WTC11 (cell line): ENCODE data around the gene RHBDL1. TPM values are rescaled to one million over a fixed set of nuclear protein-coding genes. Genes with fewer than 3 reads are reported as not detected.
A peak's percentile ranks its signal among the peaks of the same experiment; 100 is the strongest.

Experiments
- ATF3 ChIP-seq: sonication (generic); formaldehyde crosslinking; conservative IDR thresholded peaks from 2 replicates; pipeline ENCODE4 v1.8.1; 2022; ENCODE audit warnings: mild to moderate bottlenecking, missing genetic modification reagents
- CREM ChIP-seq: sonication (generic); formaldehyde crosslinking; IDR thresholded peaks from 2 replicates; pipeline ENCODE4 v1.8.1; 2022; ENCODE audit warnings: mild to moderate bottlenecking, missing genetic modification reagents, moderate library complexity
- E2F1 ChIP-seq: sonication (generic); formaldehyde crosslinking; IDR thresholded peaks from 2 replicates; pipeline ENCODE4 v1.8.0; 2022; ENCODE audit warnings: mild to moderate bottlenecking, missing genetic modification reagents
- E2F5 ChIP-seq: sonication (generic); formaldehyde crosslinking; IDR thresholded peaks from 2 replicates; pipeline ENCODE4 v1.8.1; 2022; ENCODE audit warnings: mild to moderate bottlenecking, moderate library complexity, missing genetic modification reagents
- ERG ChIP-seq: fragments of 250-450 bp; sonication (Bioruptor Pico); IDR thresholded peaks from 2 replicates; pipeline ENCODE4 v1.8.0; 2021; ENCODE audit warnings: mild to moderate bottlenecking
- ETV6 ChIP-seq: sonication (generic); formaldehyde crosslinking; IDR thresholded peaks from 2 replicates; pipeline ENCODE4 v1.8.1; 2022; ENCODE audit warnings: mild to moderate bottlenecking, missing genetic modification reagents
- FOXP1 ChIP-seq: sonication (generic); formaldehyde crosslinking; IDR thresholded peaks from 2 replicates; pipeline ENCODE4 v1.8.0; 2022; ENCODE audit warnings: missing genetic modification reagents, mild to moderate bottlenecking, moderate library complexity, borderline replicate concordance
- HMGXB4 ChIP-seq: sonication (generic); formaldehyde crosslinking; IDR thresholded peaks from 2 replicates; pipeline ENCODE4 v1.8.1; 2023; ENCODE audit warnings: mild to moderate bottlenecking, moderate library complexity, missing genetic modification reagents
- IRF1 ChIP-seq: sonication (generic); formaldehyde crosslinking; IDR thresholded peaks from 2 replicates; pipeline ENCODE4 v1.8.0; 2023; ENCODE audit warnings: missing genetic modification reagents
- MAX ChIP-seq: sonication (generic); formaldehyde crosslinking; IDR thresholded peaks from 2 replicates; pipeline ENCODE4 v1.8.0; 2022; ENCODE audit warnings: mild to moderate bottlenecking, missing genetic modification reagents
- MLX ChIP-seq: sonication (generic); formaldehyde crosslinking; IDR thresholded peaks from 2 replicates; pipeline ENCODE4 v1.8.1; 2023; ENCODE audit warnings: mild to moderate bottlenecking, missing genetic modification reagents, moderate library complexity
- NFYB ChIP-seq: sonication (generic); formaldehyde crosslinking; conservative IDR thresholded peaks from 2 replicates; pipeline ENCODE4 v1.8.0; 2022; ENCODE audit warnings: low read depth, missing genetic modification reagents
- OVOL2 ChIP-seq: fragments of 250-450 bp; sonication (Bioruptor Pico); IDR thresholded peaks from 2 replicates; pipeline ENCODE4 v1.9.0; 2021; ENCODE audit warnings: mild to moderate bottlenecking, borderline replicate concordance
- SMAD3 ChIP-seq: sonication (generic); formaldehyde crosslinking; IDR thresholded peaks from 2 replicates; pipeline ENCODE4 v1.8.0; 2022; ENCODE audit warnings: missing genetic modification reagents, mild to moderate bottlenecking, borderline replicate concordance
- USF2 ChIP-seq: sonication (generic); formaldehyde crosslinking; IDR thresholded peaks from 2 replicates; pipeline ENCODE4 v1.8.1; 2023; ENCODE audit warnings: mild to moderate bottlenecking, missing genetic modification reagents, moderate library complexity
- ZNF263 ChIP-seq: sonication (generic); formaldehyde crosslinking; IDR thresholded peaks from 2 replicates; pipeline ENCODE4 v1.8.1; 2022; ENCODE audit warnings: low read depth, mild to moderate bottlenecking, moderate library complexity, missing genetic modification reagents
- ZNF396 ChIP-seq: fragments of 250-450 bp; sonication (Bioruptor Pico); IDR thresholded peaks from 2 replicates; pipeline ENCODE4 v1.8.0; 2021; ENCODE audit warnings: mild to moderate bottlenecking, moderate library complexity, borderline replicate concordance
- ZNF423 ChIP-seq: fragments of 250-450 bp; sonication (Bioruptor Pico); IDR thresholded peaks from 2 replicates; pipeline ENCODE4 v2.1.2; 2022; ENCODE audit warnings: mild to moderate bottlenecking, moderate library complexity
- total RNA-seq: library from RNA; stranded (reverse); gene quantifications from 3 replicates; pipeline ENCODE4 v1.2.3, GENCODE V29; 2021

The RHBDL1 gene
- total RNA-seq, 1 experiment from 2014 or later: 8.2 TPM

GRCh38 chr16:642189-643049, 33.1 kb upstream of the RHBDL1 start (continued):
- TF ChIP-seq MLX (0 out of 2 replicates have a peak, but pooled peaks have one; percentile 18), ERG (CRISPR knock-in tag) (no peak), ZNF263 (CRISPR knock-in tag) (peak; percentile 9; the same call in 1 of the 2 replicates), ETV6 (CRISPR knock-in tag) (0 out of 2 replicates have a peak, but pooled peaks have one; percentile 7), ZNF423 (CRISPR knock-in tag) (no peak), HMGXB4 (peak; percentile 34), NFYB (CRISPR knock-in tag) (no peak), E2F1 (CRISPR knock-in tag) (no peak), ATF3 (no peak), USF2 (CRISPR knock-in tag) (peak; percentile 76), SMAD3 (CRISPR knock-in tag) (no peak), OVOL2 (CRISPR knock-in tag) (no peak), IRF1 (no peak), E2F5 (CRISPR knock-in tag) (0 out of 2 replicates have a peak, but pooled peaks have one; percentile 19), MAX (peak; percentile 36; the same call in 1 of the 2 replicates), FOXP1 (peak; percentile 65; the same call in 1 of the 2 replicates), CREM (CRISPR knock-in tag) (no peak; the same call in 1 of the 2 replicates), ZNF396 (CRISPR knock-in tag) (no peak)
